Measurements from ENCODE around the gene NHSL2. TPM values are rescaled to one million over a fixed set of nuclear protein-coding genes. Genes with fewer than 3 reads are reported as not detected.

Gene NHSL2
- total and polyA plus RNA-seq, 7 experiments from 2014 or later, result 0.18 to 17.0 (median 0.54) TPM

GRCh38 chrX:72019487-72019886 lies 108.8 kb downstream of the NHSL2 start:
- intact Hi-C loops (cut with micrococcal nuclease), result loop anchor here (2.0 to 5.0 kb wide), 4 partner anchors 85 to 258 kb away; partner anchors contain the start of genes ERCC6L (in 1 of the 2), PIN4 (in 1 of the 2) and RPS4X (in 1 of the 2)
- ATAC-seq, result no peak
- no peaks in the 10 kb centered on the region for H3K9me3 Mint-ChIP-seq
- Histone ChIP-seq H3K9me3 (ENCODE audit: control insufficient read depth in 2 of 3, low read length in 3 of 3) (no peaks in the 10 kb centered on the region), H3K27me3 (ENCODE audit: control insufficient read depth in 2 of 2, insufficient read depth in 2 of 2, low read length in 2 of 2) (no peaks in the 10 kb centered on the region), H3K36me3 (ENCODE audit: control insufficient read depth in 2 of 3, insufficient read depth in 3 of 3, low read length in 3 of 3) (no peaks in the 10 kb centered on the region), H3K27ac (ENCODE audit: low read depth, low read length) (no peak overlapping the region), H3K4me1 (ENCODE audit: control insufficient read depth in 2 of 2, insufficient read depth in 2 of 2, low read length in 2 of 2) (peaks cover 0 to 5% of the 10 kb centered on the region in 2 donors), H3K4me3 (ENCODE audit: low read length) (no peak overlapping the region)
- no peak overlapping the region for H3K27ac Mint-ChIP-seq
- no peak overlapping the region for H3K4me3 Mint-ChIP-seq
- peaks cover 0 to 16% (median 0%) of the 10 kb centered on the region in 7 donors for H3K4me1 Mint-ChIP-seq
- H3K27me3 Mint-ChIP-seq, result peaks cover 4 to 72% (median 5%) of the 10 kb centered on the region in 5 donors
- ChIA-PET CTCF (interaction anchor here (0.7 to 1.7 kb wide), 5 partner anchors 20 to 258 kb away, joined by 3 to 10 read pairs (median 3); partner anchors contain the start of genes RPS4X and RTL5), POLR2A (no interaction called here)
- DNase-seq, result no peak
- no peaks in the 10 kb centered on the region for H3K36me3 Mint-ChIP-seq

GRCh38 chrX:72020204-72020603 lies 109.6 kb downstream of the NHSL2 start:
- Mint-ChIP-seq H3K36me3 (no peaks in the 10 kb centered on the region), H3K9me3 (no peaks in the 10 kb centered on the region), H3K27me3 (peaks cover 4 to 66% (median 5%) of the 10 kb centered on the region in 5 donors), H3K4me3 (no peak overlapping the region), H3K4me1 (peaks cover 0 to 16% (median 0%) of the 10 kb centered on the region in 7 donors), H3K27ac (no peak overlapping the region)
- Histone ChIP-seq H3K36me3 (ENCODE audit: control insufficient read depth in 2 of 3, insufficient read depth in 3 of 3, low read length in 3 of 3) (no peaks in the 10 kb centered on the region), H3K9me3 (ENCODE audit: control insufficient read depth in 2 of 3, low read length in 3 of 3) (no peaks in the 10 kb centered on the region), H3K27me3 (ENCODE audit: control insufficient read depth in 2 of 2, insufficient read depth in 2 of 2, low read length in 2 of 2) (no peaks in the 10 kb centered on the region), H3K27ac (ENCODE audit: low read depth, low read length) (no peak overlapping the region), H3K4me3 (ENCODE audit: low read length) (no peak overlapping the region), H3K4me1 (ENCODE audit: control insufficient read depth in 2 of 2, insufficient read depth in 2 of 2, low read length in 2 of 2) (peaks cover 0 to 5% of the 10 kb centered on the region in 2 donors)
- no peak for ATAC-seq
- ChIA-PET POLR2A (interaction anchor here (0.6 kb wide), 1 partner anchor 34 kb away, joined by 6 read pairs; no protein-coding TSS in a partner anchor), CTCF (interaction anchor here (0.7 to 1.7 kb wide), 3 partner anchors 21 to 175 kb away, joined by 3 to 4 read pairs (median 3); no protein-coding TSS in a partner anchor)
- no peak for DNase-seq
- intact Hi-C loops (cut with micrococcal nuclease), result no loop called here

DNA sequence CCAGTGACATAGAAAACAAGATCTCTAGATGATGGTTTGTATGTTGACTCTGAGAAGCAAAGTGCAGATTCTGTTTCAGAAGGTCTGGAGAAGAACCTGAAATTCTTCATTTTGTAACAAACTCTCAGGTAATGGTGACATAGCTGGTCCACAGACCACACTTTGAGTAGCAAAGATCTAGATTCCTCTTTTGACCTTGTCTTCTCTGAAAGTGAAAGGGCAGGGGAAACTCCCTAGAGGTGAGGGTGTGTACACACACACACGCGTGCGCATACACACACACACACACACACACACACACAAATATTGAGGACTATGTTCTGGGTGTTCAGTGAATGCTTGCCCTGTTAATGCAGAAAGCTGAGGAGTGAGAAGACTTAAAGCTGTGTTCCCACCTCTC lies 110.1 kb downstream of the NHSL2 start:
- H3K4me1 Mint-ChIP-seq, result peaks cover 0 to 16% (median 0%) of the 10 kb centered on the region in 7 donors
- no peak for DNase-seq
- no peak overlapping the region for H3K4me3 Mint-ChIP-seq
- H3K9me3 Mint-ChIP-seq, result no peaks in the 10 kb centered on the region
- peaks cover 0 to 5% of the 10 kb centered on the region in 2 donors for H3K4me1 ChIP-seq (ENCODE audit: control insufficient read depth in 2 of 2, insufficient read depth in 2 of 2, low read length in 2 of 2)
- ATAC-seq, result no peak
- intact Hi-C loops (cut with micrococcal nuclease), result no loop called here
- no peak overlapping the region for H3K27ac ChIP-seq (ENCODE audit: low read depth, low read length)
- H3K27ac Mint-ChIP-seq, result no peak overlapping the region
- H3K27me3 ChIP-seq (ENCODE audit: control insufficient read depth in 2 of 2, insufficient read depth in 2 of 2, low read length in 2 of 2), result no peaks in the 10 kb centered on the region
- no peaks in the 10 kb centered on the region for H3K36me3 ChIP-seq (ENCODE audit: control insufficient read depth in 2 of 3, insufficient read depth in 3 of 3, low read length in 3 of 3)
- no peaks in the 10 kb centered on the region for H3K9me3 ChIP-seq (ENCODE audit: control insufficient read depth in 2 of 3, low read length in 3 of 3)
- no peak overlapping the region for H3K4me3 ChIP-seq (ENCODE audit: low read length)
- ChIA-PET POLR2A (interaction anchor here (0.6 kb wide), 1 partner anchor 34 kb away, joined by 6 read pairs; no protein-coding TSS in a partner anchor), CTCF (interaction anchor here (1.0 kb wide), 1 partner anchor 79 kb away, joined by 3 read pairs; no protein-coding TSS in a partner anchor)
- H3K27me3 Mint-ChIP-seq, result peaks cover 4 to 61% (median 5%) of the 10 kb centered on the region in 5 donors
- H3K36me3 Mint-ChIP-seq, result no peaks in the 10 kb centered on the region

DNA sequence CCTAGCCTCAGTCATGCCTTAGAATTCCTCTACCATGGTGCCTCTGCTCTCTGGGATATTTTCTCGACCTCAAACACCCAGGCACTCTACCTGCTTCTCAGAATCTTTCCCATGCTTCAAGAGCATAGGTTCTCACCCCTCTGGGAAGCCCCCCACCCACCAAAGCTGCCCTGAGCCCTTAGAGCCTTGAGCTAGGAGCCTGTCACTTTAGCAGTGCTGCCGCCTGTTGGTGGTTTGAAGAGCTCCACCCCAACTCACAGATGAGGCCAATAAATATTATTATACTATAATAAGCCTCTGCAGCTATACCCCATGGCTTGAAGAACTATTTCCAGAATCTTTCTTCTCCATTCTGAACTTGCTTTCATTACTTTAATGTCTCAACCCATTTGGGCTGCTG lies 111.3 kb downstream of the NHSL2 start:
- ATAC-seq, result no peak
- Histone ChIP-seq H3K4me1 (ENCODE audit: control insufficient read depth in 2 of 2, insufficient read depth in 2 of 2, low read length in 2 of 2) (peaks cover 0 to 7% of the 10 kb centered on the region in 2 donors), H3K36me3 (ENCODE audit: control insufficient read depth in 2 of 3, insufficient read depth in 3 of 3, low read length in 3 of 3) (no peaks in the 10 kb centered on the region), H3K27ac (ENCODE audit: low read depth, low read length) (no peak overlapping the region), H3K27me3 (ENCODE audit: control insufficient read depth in 2 of 2, insufficient read depth in 2 of 2, low read length in 2 of 2) (no peaks in the 10 kb centered on the region), H3K4me3 (ENCODE audit: low read length) (no peak overlapping the region), H3K9me3 (ENCODE audit: control insufficient read depth in 2 of 3, low read length in 3 of 3) (no peaks in the 10 kb centered on the region)
- ChIA-PET POLR2A (no interaction called here), CTCF (interaction anchor here (1.7 kb wide), 1 partner anchor 104 kb away, joined by 7 read pairs; no protein-coding TSS in a partner anchor)
- Mint-ChIP-seq H3K4me1 (peaks cover 0 to 16% (median 0%) of the 10 kb centered on the region in 7 donors), H3K9me3 (no peaks in the 10 kb centered on the region), H3K36me3 (no peaks in the 10 kb centered on the region), H3K27me3 (peaks cover 0 to 53% (median 4%) of the 10 kb centered on the region in 5 donors), H3K27ac (no peak overlapping the region), H3K4me3 (peak overlapping the region in 1 of 10 donors; percentile 16)
- no peak for DNase-seq
- intact Hi-C loops (cut with micrococcal nuclease), result no loop called here

- Mint-ChIP-seq H3K27ac (no peak overlapping the region), H3K27me3 (peaks cover 0 to 44% (median 4%) of the 10 kb centered on the region in 5 donors), H3K36me3 (no peaks in the 10 kb centered on the region), H3K4me3 (no peak overlapping the region), H3K4me1 (peaks cover 0 to 16% (median 0%) of the 10 kb centered on the region in 7 donors), H3K9me3 (no peaks in the 10 kb centered on the region)
- CTCF ChIA-PET, result no interaction called here
- intact Hi-C loops (cut with micrococcal nuclease), result no loop called here
- no peak for DNase-seq
- POLR2A ChIA-PET, result no interaction called here
- Histone ChIP-seq H3K4me3 (ENCODE audit: low read length) (no peak overlapping the region), H3K27ac (ENCODE audit: low read depth, low read length) (no peak overlapping the region), H3K9me3 (ENCODE audit: control insufficient read depth in 2 of 3, low read length in 3 of 3) (no peaks in the 10 kb centered on the region), H3K4me1 (ENCODE audit: control insufficient read depth in 2 of 2, insufficient read depth in 2 of 2, low read length in 2 of 2) (peaks cover 0 to 7% of the 10 kb centered on the region in 2 donors), H3K27me3 (ENCODE audit: control insufficient read depth in 2 of 2, insufficient read depth in 2 of 2, low read length in 2 of 2) (no peaks in the 10 kb centered on the region), H3K36me3 (ENCODE audit: control insufficient read depth in 2 of 3, insufficient read depth in 3 of 3, low read length in 3 of 3) (no peaks in the 10 kb centered on the region)
- ATAC-seq, result no peak
Measured at GRCh38 chrX:72023071-72023470, 112.4 kb downstream of the NHSL2 start.

DNA sequence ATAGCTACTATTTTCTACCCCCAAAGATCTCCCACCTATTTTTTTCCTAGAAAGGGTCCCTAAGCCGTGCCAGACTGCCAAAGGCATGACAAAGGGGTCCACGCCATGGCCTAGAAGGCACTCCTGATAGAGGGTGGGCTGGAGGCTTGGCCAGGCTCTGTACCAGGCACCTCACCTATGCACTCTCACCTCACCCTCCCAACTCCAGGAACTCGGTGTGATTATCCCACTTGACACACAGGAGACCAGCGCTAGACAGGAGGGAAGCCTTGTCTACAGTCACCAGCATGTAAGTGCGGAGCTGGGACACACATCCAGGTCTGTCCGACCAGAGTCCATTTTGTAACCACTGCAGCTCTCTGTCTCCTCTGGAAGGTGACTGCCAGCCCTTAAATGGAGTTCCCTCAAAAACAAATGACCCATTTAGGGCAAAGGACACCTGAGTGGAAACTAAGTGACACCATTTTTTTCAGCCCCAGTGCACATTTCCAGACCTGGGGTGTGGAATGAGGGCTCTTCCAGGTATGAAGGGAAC lies 114.7 kb downstream of the NHSL2 start:
- Histone ChIP-seq H3K4me1 (ENCODE audit: control insufficient read depth in 2 of 2, insufficient read depth in 2 of 2, low read length in 2 of 2) (peaks cover 0 to 3% of the 10 kb centered on the region in 2 donors), H3K36me3 (ENCODE audit: control insufficient read depth in 2 of 3, insufficient read depth in 3 of 3, low read length in 3 of 3) (no peaks in the 10 kb centered on the region), H3K27me3 (ENCODE audit: control insufficient read depth in 2 of 2, insufficient read depth in 2 of 2, low read length in 2 of 2) (no peaks in the 10 kb centered on the region), H3K9me3 (ENCODE audit: control insufficient read depth in 2 of 3, low read length in 3 of 3) (no peaks in the 10 kb centered on the region), H3K27ac (ENCODE audit: low read depth, low read length) (no peak overlapping the region), H3K4me3 (ENCODE audit: low read length) (no peak overlapping the region)
- ChIA-PET CTCF (no interaction called here), POLR2A (no interaction called here)
- H3K4me1 Mint-ChIP-seq, result peaks cover 0 to 14% (median 0%) of the 10 kb centered on the region in 7 donors
- peaks cover 0 to 39% (median 4%) of the 10 kb centered on the region in 5 donors for H3K27me3 Mint-ChIP-seq
- no peak for ATAC-seq
- H3K27ac Mint-ChIP-seq, result no peak overlapping the region
- no peak for DNase-seq
- intact Hi-C loops (cut with micrococcal nuclease), result no loop called here
- H3K36me3 Mint-ChIP-seq, result no peaks in the 10 kb centered on the region
- H3K9me3 Mint-ChIP-seq, result no peaks in the 10 kb centered on the region
- H3K4me3 Mint-ChIP-seq, result no peak overlapping the region
